ENCODE data around the gene CROCC2.
A peak's percentile ranks its signal among the peaks of the same experiment; 100 is the strongest.

CROCC2 gene

GRCh38 chr2:240933966-240934700 lies 28.0 kb downstream of the CROCC2 start:
- Histone ChIP-seq H3K4me2 (peak overlapping the region; percentile 81), H3K4me3 (peak overlapping the region; percentile 28; the same call in 1 of the 2 replicates), H4K20me1 (no peaks in the 10 kb centered on the region), H3K9ac (no peak overlapping the region), H3K4me1 (peaks cover 55% of the 10 kb centered on the region), H3K27me3 (no peaks in the 10 kb centered on the region), H3K36me3 (no peaks in the 10 kb centered on the region), H3K9me3 (peaks cover 22% of the 10 kb centered on the region), H3K27ac (peak overlapping the region; percentile 58)
- TF ChIP-seq Cebpa-rat (IDR thresholded peaks at IDR 0.05) = no peak

- Histone ChIP-seq H3K4me3 (no peak overlapping the region), H3K27me3 (no peaks in the 10 kb centered on the region), H3K4me1 (peaks cover 55% of the 10 kb centered on the region), H3K27ac (peak overlapping the region; percentile 58), H3K36me3 (no peaks in the 10 kb centered on the region), H4K20me1 (no peaks in the 10 kb centered on the region), H3K9ac (no peak overlapping the region), H3K9me3 (peaks cover 22% of the 10 kb centered on the region), H3K4me2 (peak overlapping the region; percentile 81)
- no peak for TF ChIP-seq Cebpa-rat (IDR thresholded peaks at IDR 0.05)
These were observed 28.6 kb downstream of the CROCC2 start for GRCh38 chr2:240934701-240935102.

GRCh38 chr2:240935103-240935876 lies 29.2 kb downstream of the CROCC2 start:
- Histone ChIP-seq H3K27me3 (no peaks in the 10 kb centered on the region), H3K9ac (no peak overlapping the region)
- no peak for TF ChIP-seq Cebpa-rat (IDR thresholded peaks at IDR 0.05)

GRCh38 chr2:240936106-240936505 lies 30.0 kb downstream of the CROCC2 start:
- H3K4me2 ChIP-seq = no peak overlapping the region
- no peaks in the 10 kb centered on the region for H3K27me3 ChIP-seq
- no peak for TF ChIP-seq Cebpa-rat (IDR thresholded peaks at IDR 0.05)
- H3K4me1 ChIP-seq = peaks cover 45% of the 10 kb centered on the region
- no peak overlapping the region for H3K27ac ChIP-seq
- peaks cover 22% of the 10 kb centered on the region for H3K9me3 ChIP-seq
- no peak overlapping the region for H3K4me3 ChIP-seq
- H4K20me1 ChIP-seq = no peaks in the 10 kb centered on the region
- H3K9ac ChIP-seq = no peak overlapping the region
- H3K36me3 ChIP-seq = no peaks in the 10 kb centered on the region

More at GRCh38 chr2:240935103-240935876, 29.2 kb downstream of the CROCC2 start:
- no peaks in the 10 kb centered on the region for H3K36me3 ChIP-seq
- peaks cover 22% of the 10 kb centered on the region for H3K9me3 ChIP-seq
- no peaks in the 10 kb centered on the region for H4K20me1 ChIP-seq
- H3K4me1 ChIP-seq = peaks cover 53% of the 10 kb centered on the region
- H3K27ac ChIP-seq = peak overlapping the region; percentile 58
- H3K4me2 ChIP-seq = peak overlapping the region; percentile 81
- no peak overlapping the region for H3K4me3 ChIP-seq

DNA sequence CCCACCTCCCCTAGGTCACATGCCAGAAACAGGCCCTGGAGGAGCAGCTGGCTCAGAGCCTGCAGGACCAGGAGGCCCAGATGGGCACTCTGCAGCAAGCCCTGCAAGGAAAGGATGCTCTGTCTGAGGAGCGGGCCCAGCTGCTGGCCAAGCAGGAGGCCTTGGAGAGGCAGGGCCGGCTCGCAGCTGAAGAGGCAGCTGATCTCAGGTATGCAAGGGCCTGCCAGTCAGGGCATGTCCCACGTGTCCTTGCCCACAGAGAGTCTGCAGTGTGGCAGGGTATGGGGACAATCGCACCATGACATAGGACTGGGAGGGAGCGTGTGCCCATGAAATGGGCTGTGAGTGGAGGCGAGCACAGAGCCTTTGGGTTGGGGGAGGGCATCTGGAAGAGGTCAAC lies 39.9 kb downstream of the CROCC2 start:
- TF ChIP-seq Cebpa-rat (IDR thresholded peaks at IDR 0.05) = no peak

DNA sequence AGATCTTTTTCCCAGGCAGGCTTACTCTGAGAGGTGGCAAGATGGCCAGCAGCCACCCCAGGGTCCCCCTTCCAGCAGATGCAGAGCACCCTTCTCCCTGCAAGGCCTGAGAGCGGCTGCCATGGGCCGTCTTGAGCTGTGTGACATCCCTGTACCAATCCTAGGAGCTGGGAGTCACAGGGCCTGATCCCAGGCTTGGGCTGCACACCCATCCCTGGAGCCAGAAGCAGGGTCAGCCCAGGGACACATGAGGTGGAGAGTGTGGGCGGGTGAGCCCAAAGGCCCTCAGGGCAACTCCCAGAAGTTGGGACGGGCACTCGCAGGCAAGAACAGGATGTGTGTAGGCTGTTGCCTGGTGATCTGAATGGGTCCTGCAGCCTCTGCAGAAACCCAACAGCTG lies 40.5 kb downstream of the CROCC2 start:
- TF ChIP-seq Cebpa-rat (IDR thresholded peaks at IDR 0.05) = no peak
- Histone ChIP-seq H3K9ac (no peak overlapping the region), H3K9me3 (no peaks in the 10 kb centered on the region), H3K4me2 (no peak overlapping the region), H3K27me3 (no peaks in the 10 kb centered on the region), H3K27ac (no peak overlapping the region), H3K36me3 (no peaks in the 10 kb centered on the region), H4K20me1 (no peaks in the 10 kb centered on the region), H3K4me3 (no peak overlapping the region), H3K4me1 (no peaks in the 10 kb centered on the region)

More for the DNA sequence above, 39.9 kb downstream of the CROCC2 start:
- Histone ChIP-seq H3K36me3 (no peaks in the 10 kb centered on the region), H3K27me3 (no peaks in the 10 kb centered on the region), H3K9me3 (no peaks in the 10 kb centered on the region), H3K9ac (no peak overlapping the region), H3K4me2 (no peak overlapping the region), H3K27ac (no peak overlapping the region), H3K4me3 (no peak overlapping the region), H4K20me1 (no peaks in the 10 kb centered on the region), H3K4me1 (no peaks in the 10 kb centered on the region)

DNA sequence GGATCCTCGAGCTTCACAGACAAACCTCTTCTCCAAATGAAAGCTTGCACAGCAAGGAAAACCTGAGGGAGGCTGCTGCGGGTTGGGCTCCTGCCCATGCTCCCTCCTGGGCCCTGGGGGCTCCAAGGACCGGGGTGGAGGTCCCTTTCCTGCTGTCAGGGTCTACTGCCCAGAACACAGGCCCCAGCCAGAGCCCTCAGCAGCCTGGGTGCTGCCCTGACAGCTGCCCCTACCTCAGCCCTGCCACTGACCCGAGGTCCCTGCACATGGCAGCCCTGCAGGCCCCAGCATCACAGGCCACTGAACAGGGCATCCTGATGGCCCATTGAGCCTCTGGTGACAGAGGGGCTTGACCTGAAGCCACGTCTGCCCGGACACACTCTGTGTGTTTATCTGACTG lies 41.0 kb downstream of the CROCC2 start:
- H3K4me1 ChIP-seq = no peaks in the 10 kb centered on the region
- no peak overlapping the region for H3K4me3 ChIP-seq
- no peaks in the 10 kb centered on the region for H3K27me3 ChIP-seq
- H3K9me3 ChIP-seq = no peaks in the 10 kb centered on the region
- H4K20me1 ChIP-seq = no peaks in the 10 kb centered on the region
- TF ChIP-seq Cebpa-rat (IDR thresholded peaks at IDR 0.05) = no peak
- H3K36me3 ChIP-seq = no peaks in the 10 kb centered on the region
- no peak overlapping the region for H3K9ac ChIP-seq
- no peak overlapping the region for H3K27ac ChIP-seq
- no peak overlapping the region for H3K4me2 ChIP-seq

- no peak overlapping the region for H3K27ac ChIP-seq
- no peak overlapping the region for H3K9ac ChIP-seq
- no peak overlapping the region for H3K4me2 ChIP-seq
- no peaks in the 10 kb centered on the region for H4K20me1 ChIP-seq
- H3K4me3 ChIP-seq = no peak overlapping the region
- H3K36me3 ChIP-seq = no peaks in the 10 kb centered on the region
- no peaks in the 10 kb centered on the region for H3K27me3 ChIP-seq
- H3K9me3 ChIP-seq = no peaks in the 10 kb centered on the region
- no peaks in the 10 kb centered on the region for H3K4me1 ChIP-seq
- TF ChIP-seq Cebpa-rat (IDR thresholded peaks at IDR 0.05) = no peak
These were observed 41.5 kb downstream of the CROCC2 start for GRCh38 chr2:240947607-240948006.

GRCh38 chr2:240948086-240948485 lies 42.0 kb downstream of the CROCC2 start:
- no peak overlapping the region for H3K4me3 ChIP-seq
- H3K4me1 ChIP-seq = no peaks in the 10 kb centered on the region
- TF ChIP-seq Cebpa-rat (IDR thresholded peaks at IDR 0.05) = no peak
- no peaks in the 10 kb centered on the region for H4K20me1 ChIP-seq
- H3K36me3 ChIP-seq = no peaks in the 10 kb centered on the region
- H3K9me3 ChIP-seq = no peaks in the 10 kb centered on the region
- H3K27ac ChIP-seq = no peak overlapping the region
- no peak overlapping the region for H3K4me2 ChIP-seq
- H3K9ac ChIP-seq = no peak overlapping the region
- no peaks in the 10 kb centered on the region for H3K27me3 ChIP-seq

All from BLaER1 (cell line).